Measurements from ENCODE around the gene TIGD3. TPM values are rescaled to one million over a fixed set of nuclear protein-coding genes. Genes with fewer than 3 reads are reported as not detected.
A peak's percentile ranks its signal among the peaks of the same experiment; 100 is the strongest.

The TIGD3 gene
- polyA plus RNA-seq, 1 donor (not counting 4 experiments of a cell fraction or from before 2014, with no cell fraction given), result not detected

- peaks cover 6 to 11% of the 10 kb centered on the region in 2 experiments for H3K36me3 ChIP-seq (ENCODE audit: control insufficient read depth in 2 of 2, extremely low read depth in 1 of 2, insufficient read depth in 2 of 2, low read length in 2 of 2)
- peaks cover 19% of the 10 kb centered on the region for H3K27me3 ChIP-seq (ENCODE audit: control insufficient read depth, extremely low read depth, insufficient read depth, low read length)
- no peak overlapping the region for H3K27ac ChIP-seq (ENCODE audit: control insufficient read depth, insufficient read depth, low read length)
- no peaks in the 10 kb centered on the region for H3K9me3 ChIP-seq (ENCODE audit: control insufficient read depth, low read depth, low read length)
- dilution Hi-C loops (cut with MboI; ENCODE audit: extremely low pct_ligation_motif_present, low sequenced_read_pairs), result no loop called here
- no peaks in the 10 kb centered on the region for H3K79me2 ChIP-seq (ENCODE audit: control insufficient read depth, insufficient read depth, low read length)
- peak overlapping the region; percentile 37 to 68 (median 65) for H3K4me3 ChIP-seq (ENCODE audit: control insufficient read depth in 2 of 3, extremely low read depth in 1 of 3, insufficient read depth in 2 of 3, low read depth in 1 of 3, low read length in 3 of 3)
- peaks cover 12% of the 10 kb centered on the region for H3K4me1 ChIP-seq (ENCODE audit: control insufficient read depth, extremely low read depth, insufficient read depth, low read length)
- peaks cover 2% of the 10 kb centered on the region for H4K20me1 ChIP-seq (ENCODE audit: control insufficient read depth, extremely low read depth, insufficient read depth, low read length)
- H3K9ac ChIP-seq (ENCODE audit: control insufficient read depth, extremely low read depth, insufficient read depth, low read length), result peak overlapping the region; percentile 41
- H3K4me2 ChIP-seq (ENCODE audit: control insufficient read depth, extremely low read depth, insufficient read depth, low read depth, low read length), result peak overlapping the region; percentile 92
- TF ChIP-seq EZH2 (IDR thresholded peaks at IDR 0.05; ENCODE audit: low read length), result no peak
- TF ChIP-seq, protein P1, sequence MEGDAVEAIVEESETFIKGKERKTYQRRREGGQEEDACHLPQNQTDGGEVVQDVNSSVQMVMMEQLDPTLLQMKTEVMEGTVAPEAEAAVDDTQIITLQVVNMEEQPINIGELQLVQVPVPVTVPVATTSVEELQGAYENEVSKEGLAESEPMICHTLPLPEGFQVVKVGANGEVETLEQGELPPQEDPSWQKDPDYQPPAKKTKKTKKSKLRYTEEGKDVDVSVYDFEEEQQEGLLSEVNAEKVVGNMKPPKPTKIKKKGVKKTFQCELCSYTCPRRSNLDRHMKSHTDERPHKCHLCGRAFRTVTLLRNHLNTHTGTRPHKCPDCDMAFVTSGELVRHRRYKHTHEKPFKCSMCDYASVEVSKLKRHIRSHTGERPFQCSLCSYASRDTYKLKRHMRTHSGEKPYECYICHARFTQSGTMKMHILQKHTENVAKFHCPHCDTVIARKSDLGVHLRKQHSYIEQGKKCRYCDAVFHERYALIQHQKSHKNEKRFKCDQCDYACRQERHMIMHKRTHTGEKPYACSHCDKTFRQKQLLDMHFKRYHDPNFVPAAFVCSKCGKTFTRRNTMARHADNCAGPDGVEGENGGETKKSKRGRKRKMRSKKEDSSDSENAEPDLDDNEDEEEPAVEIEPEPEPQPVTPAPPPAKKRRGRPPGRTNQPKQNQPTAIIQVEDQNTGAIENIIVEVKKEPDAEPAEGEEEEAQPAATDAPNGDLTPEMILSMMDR (optimal IDR thresholded peaks at IDR 0.05 in 1 of 3, IDR thresholded peaks at IDR 0.05 in 1 of 3, conservative IDR thresholded peaks at IDR 0.05 in 1 of 3; ENCODE audit: extremely low read depth in 1 of 3, insufficient read depth in 2 of 3, low read length in 3 of 3), result no peak
- no peak for FAIRE-seq
- H3K9me1 ChIP-seq (ENCODE audit: control insufficient read depth, extremely low read depth, insufficient read depth, low read length), result no peaks in the 10 kb centered on the region
- DNase-seq (ENCODE audit: low read depth, low spot score), result no peak
- H2AFZ ChIP-seq (ENCODE audit: control insufficient read depth, low read length), result peak overlapping the region; percentile 65
These were observed 643 bp downstream of the TIGD3 start for GRCh38 chr11:65355013-65355775.

GRCh38 chr11:65355776-65356393, 1.3 kb downstream of the TIGD3 start:
- peak overlapping the region; percentile 37 to 68 (median 38) for H3K4me3 ChIP-seq (ENCODE audit: control insufficient read depth in 2 of 3, extremely low read depth in 1 of 3, insufficient read depth in 2 of 3, low read depth in 1 of 3, low read length in 3 of 3)
- FAIRE-seq (no peak), DNase-seq (ENCODE audit: low read depth, low spot score) (no peak)
- H2AFZ ChIP-seq (ENCODE audit: control insufficient read depth, low read length), result peak overlapping the region; percentile 65
- H3K9ac ChIP-seq (ENCODE audit: control insufficient read depth, extremely low read depth, insufficient read depth, low read length), result peak overlapping the region; percentile 41
- H3K27me3 ChIP-seq (ENCODE audit: control insufficient read depth, extremely low read depth, insufficient read depth, low read length), result peaks cover 19% of the 10 kb centered on the region
- dilution Hi-C loops (cut with MboI; ENCODE audit: extremely low pct_ligation_motif_present, low sequenced_read_pairs), result no loop called here
- peaks cover 6 to 9% of the 10 kb centered on the region in 2 experiments for H3K36me3 ChIP-seq (ENCODE audit: control insufficient read depth in 2 of 2, extremely low read depth in 1 of 2, insufficient read depth in 2 of 2, low read length in 2 of 2)
- TF ChIP-seq EZH2 (IDR thresholded peaks at IDR 0.05; ENCODE audit: low read length), result no peak
- TF ChIP-seq, protein P1 (optimal IDR thresholded peaks at IDR 0.05 in 1 of 3, IDR thresholded peaks at IDR 0.05 in 1 of 3, conservative IDR thresholded peaks at IDR 0.05 in 1 of 3; ENCODE audit: extremely low read depth in 1 of 3, insufficient read depth in 2 of 3, low read length in 3 of 3), result no peak
- H3K9me1 ChIP-seq (ENCODE audit: control insufficient read depth, extremely low read depth, insufficient read depth, low read length), result no peaks in the 10 kb centered on the region
- H3K4me1 ChIP-seq (ENCODE audit: control insufficient read depth, extremely low read depth, insufficient read depth, low read length), result peaks cover 12% of the 10 kb centered on the region
- no peak overlapping the region for H3K27ac ChIP-seq (ENCODE audit: control insufficient read depth, insufficient read depth, low read length)
- peak overlapping the region; percentile 92 for H3K4me2 ChIP-seq (ENCODE audit: control insufficient read depth, extremely low read depth, insufficient read depth, low read depth, low read length)
- no peaks in the 10 kb centered on the region for H3K9me3 ChIP-seq (ENCODE audit: control insufficient read depth, low read depth, low read length)
- no peaks in the 10 kb centered on the region for H3K79me2 ChIP-seq (ENCODE audit: control insufficient read depth, insufficient read depth, low read length)
- peaks cover 2% of the 10 kb centered on the region for H4K20me1 ChIP-seq (ENCODE audit: control insufficient read depth, extremely low read depth, insufficient read depth, low read length)
